HFFc6 (cell line): ENCODE results near the gene ALPL. TPM values are rescaled to one million over a fixed set of nuclear protein-coding genes. Genes with fewer than 3 reads are reported as not detected.

Experiments
- DNase-seq: peaks from one replicate; pipeline ENCODE4 v3.0.0-alpha.2; 2018
- H3K27ac Mint-ChIP-seq: 2 replicates; pipeline ENCODE4 v1.8.0; 2020; ENCODE audit warnings: mild to moderate bottlenecking, mixed read lengths
- H3K27me3 Mint-ChIP-seq: 2 replicates; pipeline ENCODE4 v1.8.0; 2021; ENCODE audit warnings: mild to moderate bottlenecking, moderate library complexity, mixed read lengths; ENCODE audit not compliant: insufficient read depth
- H3K36me3 Mint-ChIP-seq: 2 replicates; pipeline ENCODE4 v1.8.0; 2021; ENCODE audit warnings: low read depth, mixed read lengths
- H3K4me1 Mint-ChIP-seq: 2 replicates; pipeline ENCODE4 v1.8.0; 2020; ENCODE audit warnings: low read depth, mixed read lengths
- H3K4me3 Mint-ChIP-seq: 2 replicates; pipeline ENCODE4 v1.8.0; 2020; ENCODE audit warnings: mild to moderate bottlenecking, moderate library complexity, mixed read lengths
- H3K9me3 Mint-ChIP-seq: 2 replicates; pipeline ENCODE4 v1.8.0; 2020; ENCODE audit warnings: mild to moderate bottlenecking, mixed read lengths
- total RNA-seq, 6 experiments: library from RNA; stranded (reverse); fragmentation: NEBNext Ultra II Directional; extraction: Animal tissue kit (Norgen Biotek cat#: 25700); gene quantifications; 2 replicates in 1 of 6; 3 replicates in 5 of 6; pipeline ENCODE4 v1.2.3, GENCODE V29; 2021
- TF ChIP-seq, protein P1 (sequence below): fragments of 200-600 bp; sonication (generic); IDR thresholded peaks from 2 replicates; pipeline ENCODE4 v1.5.0; 2021; ENCODE audit warnings: antibody characterized with exemption, mild to moderate bottlenecking

The ALPL gene
- total RNA-seq, 6 experiments from 2014 or later = 0.19 to 0.21 TPM; not detected in 4

DNA sequence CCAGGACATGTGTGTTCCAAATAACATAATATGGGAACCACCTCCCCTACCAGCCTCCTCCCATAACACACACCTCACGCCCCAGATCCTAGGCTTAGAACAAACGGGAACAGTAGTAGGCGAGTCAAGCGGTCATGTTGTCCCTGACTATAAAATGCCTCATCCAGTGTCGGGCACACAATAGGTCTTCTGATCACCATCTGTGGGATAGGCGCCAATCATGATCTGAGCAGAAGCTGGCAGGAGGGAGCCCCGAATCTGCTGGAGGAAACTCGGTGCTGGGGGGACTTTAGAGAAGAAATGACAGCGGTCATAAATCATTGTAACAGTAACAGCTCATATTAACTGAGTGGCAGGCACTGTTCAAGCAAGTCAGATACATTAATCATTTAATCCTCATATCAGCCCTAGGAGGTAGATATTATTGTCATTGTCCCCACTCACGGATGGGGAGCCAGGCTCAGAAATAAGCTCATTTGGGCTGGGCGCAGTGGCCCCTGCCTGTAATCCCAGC lies 13.4 kb downstream of the ALPL start:
- no peak overlapping the region for H3K4me3 Mint-ChIP-seq
- peaks cover 6% of the 10 kb centered on the region; the same call in 1 of the 2 replicates for H3K4me1 Mint-ChIP-seq
- H3K9me3 Mint-ChIP-seq = no peaks in the 10 kb centered on the region
- DNase-seq = no peak
- TF ChIP-seq, protein P1, sequence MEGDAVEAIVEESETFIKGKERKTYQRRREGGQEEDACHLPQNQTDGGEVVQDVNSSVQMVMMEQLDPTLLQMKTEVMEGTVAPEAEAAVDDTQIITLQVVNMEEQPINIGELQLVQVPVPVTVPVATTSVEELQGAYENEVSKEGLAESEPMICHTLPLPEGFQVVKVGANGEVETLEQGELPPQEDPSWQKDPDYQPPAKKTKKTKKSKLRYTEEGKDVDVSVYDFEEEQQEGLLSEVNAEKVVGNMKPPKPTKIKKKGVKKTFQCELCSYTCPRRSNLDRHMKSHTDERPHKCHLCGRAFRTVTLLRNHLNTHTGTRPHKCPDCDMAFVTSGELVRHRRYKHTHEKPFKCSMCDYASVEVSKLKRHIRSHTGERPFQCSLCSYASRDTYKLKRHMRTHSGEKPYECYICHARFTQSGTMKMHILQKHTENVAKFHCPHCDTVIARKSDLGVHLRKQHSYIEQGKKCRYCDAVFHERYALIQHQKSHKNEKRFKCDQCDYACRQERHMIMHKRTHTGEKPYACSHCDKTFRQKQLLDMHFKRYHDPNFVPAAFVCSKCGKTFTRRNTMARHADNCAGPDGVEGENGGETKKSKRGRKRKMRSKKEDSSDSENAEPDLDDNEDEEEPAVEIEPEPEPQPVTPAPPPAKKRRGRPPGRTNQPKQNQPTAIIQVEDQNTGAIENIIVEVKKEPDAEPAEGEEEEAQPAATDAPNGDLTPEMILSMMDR = no peak
- no peak overlapping the region for H3K27ac Mint-ChIP-seq
- H3K36me3 Mint-ChIP-seq = no peaks in the 10 kb centered on the region
- peaks cover 9% of the 10 kb centered on the region for H3K27me3 Mint-ChIP-seq

DNA sequence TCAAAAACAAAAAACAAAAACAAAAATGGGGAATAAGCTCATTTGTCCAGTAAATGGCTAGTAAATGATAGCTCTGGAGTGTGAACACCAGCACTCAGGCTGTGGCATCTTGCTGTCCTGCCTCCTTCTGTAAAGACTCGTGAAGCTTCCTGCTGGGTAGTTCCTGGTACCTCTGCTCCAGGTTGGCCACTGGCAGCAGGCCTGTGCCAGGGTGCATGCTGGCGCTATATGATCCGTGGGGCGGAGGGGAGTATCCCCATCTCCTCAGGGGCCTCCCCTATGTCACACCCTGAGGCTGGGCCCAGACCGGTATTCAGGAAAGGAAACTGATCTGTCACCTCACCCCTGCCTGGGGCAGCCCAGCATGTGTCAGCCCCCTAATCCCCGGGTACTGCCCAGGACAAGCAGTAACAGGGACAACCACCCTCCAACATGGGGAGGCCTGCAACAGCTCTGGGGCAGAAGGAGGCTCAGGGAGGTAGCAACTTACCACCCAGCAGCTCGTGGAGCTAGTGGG lies 14.1 kb downstream of the ALPL start:
- TF ChIP-seq, protein P1 = no peak
- no peak overlapping the region for H3K27ac Mint-ChIP-seq
- no peak for DNase-seq
- peaks cover 5% of the 10 kb centered on the region for H3K27me3 Mint-ChIP-seq
- peaks cover 6% of the 10 kb centered on the region; the same call in 1 of the 2 replicates for H3K4me1 Mint-ChIP-seq
- H3K4me3 Mint-ChIP-seq = no peak overlapping the region
- no peaks in the 10 kb centered on the region for H3K36me3 Mint-ChIP-seq
- no peaks in the 10 kb centered on the region for H3K9me3 Mint-ChIP-seq

GRCh38 chr1:21524220-21524619 lies 15.0 kb downstream of the ALPL start:
- peaks cover 6% of the 10 kb centered on the region; the same call in 1 of the 2 replicates for H3K4me1 Mint-ChIP-seq
- TF ChIP-seq, protein P1 = no peak

GRCh38 chr1:21524686-21525339 lies 15.6 kb downstream of the ALPL start:
- peaks cover 10% of the 10 kb centered on the region for H3K27me3 Mint-ChIP-seq

More at GRCh38 chr1:21524220-21524619, 15.0 kb downstream of the ALPL start:
- H3K4me3 Mint-ChIP-seq = no peak overlapping the region
- DNase-seq = no peak
- no peak overlapping the region for H3K27ac Mint-ChIP-seq
- peaks cover 5% of the 10 kb centered on the region for H3K27me3 Mint-ChIP-seq
- no peaks in the 10 kb centered on the region for H3K36me3 Mint-ChIP-seq
- H3K9me3 Mint-ChIP-seq = no peaks in the 10 kb centered on the region

GRCh38 chr1:21525340-21525717 lies 16.1 kb downstream of the ALPL start:
- Mint-ChIP-seq H3K4me1 (peaks cover 6% of the 10 kb centered on the region; the same call in 1 of the 2 replicates), H3K9me3 (no peaks in the 10 kb centered on the region), H3K27ac (no peak overlapping the region), H3K36me3 (no peaks in the 10 kb centered on the region), H3K27me3 (peaks cover 12% of the 10 kb centered on the region), H3K4me3 (no peak overlapping the region)
- TF ChIP-seq, protein P1 = no peak
- no peak for DNase-seq

More at GRCh38 chr1:21524686-21525339, 15.6 kb downstream of the ALPL start:
- no peak for DNase-seq
- Mint-ChIP-seq H3K36me3 (no peaks in the 10 kb centered on the region), H3K4me3 (no peak overlapping the region), H3K9me3 (no peaks in the 10 kb centered on the region), H3K4me1 (peaks cover 6% of the 10 kb centered on the region; the same call in 1 of the 2 replicates), H3K27ac (no peak overlapping the region)
- TF ChIP-seq, protein P1 = no peak
